Inflammatory macrophage treated with lipopolysaccharide for 4 hours (primary cell): ENCODE results near the gene TTLL11.

Experiments used
- DNase-seq: peaks from one replicate; pipeline ENCODE4 v3.0.0-alpha.2; 2020

Gene TTLL11

DNA sequence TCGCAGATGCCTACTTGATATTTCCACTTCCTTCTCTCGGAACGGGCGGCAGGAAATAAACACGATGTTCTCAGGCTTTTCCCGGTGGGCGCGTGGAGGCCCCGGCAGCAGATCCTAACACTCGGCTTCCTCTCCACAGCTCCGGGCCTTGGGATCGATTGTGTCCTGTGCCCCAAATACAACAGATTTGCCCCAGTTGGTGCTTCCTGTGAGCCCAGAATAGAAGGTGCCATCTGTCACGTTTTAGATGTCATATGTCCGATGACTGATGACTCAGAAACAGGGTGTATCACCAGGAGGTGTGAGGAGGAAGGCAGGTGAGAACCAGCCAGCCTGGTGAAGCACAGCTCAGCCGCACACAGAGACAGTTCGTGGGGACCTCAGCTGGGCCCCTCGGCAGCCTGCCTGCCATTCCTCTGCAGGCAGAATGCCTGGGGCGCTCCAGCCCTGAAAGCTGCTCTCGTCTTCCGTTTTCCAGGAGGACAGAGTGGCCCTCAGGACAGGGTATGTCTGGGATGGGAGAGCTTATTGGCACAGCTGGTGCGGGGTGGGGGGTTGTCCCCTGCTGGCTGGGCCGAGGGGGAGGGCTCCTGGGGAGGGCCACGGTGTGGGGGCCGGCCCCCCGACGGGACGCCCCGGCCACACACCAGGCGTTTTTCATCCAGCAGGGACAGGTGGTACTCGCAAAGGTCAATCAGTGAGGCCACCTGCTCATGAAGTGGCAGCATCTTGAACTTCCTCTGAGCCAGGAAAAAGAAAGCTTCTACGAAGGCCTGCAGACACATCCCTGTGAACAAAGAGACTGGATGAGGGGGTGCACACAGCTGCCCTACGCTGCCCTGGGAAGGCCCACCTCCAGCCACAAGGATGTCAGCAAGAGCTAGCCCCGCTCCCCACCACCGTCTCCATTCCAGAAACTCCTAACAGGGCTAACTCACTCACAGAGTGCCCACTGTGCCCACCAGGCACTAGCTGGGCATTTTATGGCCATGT lies 270.7 kb downstream of the TTLL11 start:
- no peak for DNase-seq

DNA sequence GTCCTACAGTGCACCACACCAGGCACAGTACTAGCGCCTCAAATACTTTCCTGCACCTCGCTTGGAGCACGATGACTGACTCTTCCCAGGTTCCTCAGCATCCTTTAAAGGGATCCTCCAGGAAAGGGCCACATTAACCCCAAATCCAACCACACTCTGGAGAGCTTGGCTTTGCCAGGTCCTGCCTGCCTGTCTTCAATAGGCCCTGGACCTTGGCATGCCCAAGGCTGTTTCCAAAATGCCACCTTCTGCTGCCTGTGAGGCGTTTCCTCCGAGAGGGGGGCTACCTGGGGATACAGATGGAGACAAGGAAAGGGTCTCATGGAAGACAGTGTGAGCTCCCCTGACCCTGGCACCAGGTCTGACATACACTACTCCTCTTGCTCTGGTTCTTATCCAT lies 271.8 kb downstream of the TTLL11 start:
- no peak for DNase-seq

DNA sequence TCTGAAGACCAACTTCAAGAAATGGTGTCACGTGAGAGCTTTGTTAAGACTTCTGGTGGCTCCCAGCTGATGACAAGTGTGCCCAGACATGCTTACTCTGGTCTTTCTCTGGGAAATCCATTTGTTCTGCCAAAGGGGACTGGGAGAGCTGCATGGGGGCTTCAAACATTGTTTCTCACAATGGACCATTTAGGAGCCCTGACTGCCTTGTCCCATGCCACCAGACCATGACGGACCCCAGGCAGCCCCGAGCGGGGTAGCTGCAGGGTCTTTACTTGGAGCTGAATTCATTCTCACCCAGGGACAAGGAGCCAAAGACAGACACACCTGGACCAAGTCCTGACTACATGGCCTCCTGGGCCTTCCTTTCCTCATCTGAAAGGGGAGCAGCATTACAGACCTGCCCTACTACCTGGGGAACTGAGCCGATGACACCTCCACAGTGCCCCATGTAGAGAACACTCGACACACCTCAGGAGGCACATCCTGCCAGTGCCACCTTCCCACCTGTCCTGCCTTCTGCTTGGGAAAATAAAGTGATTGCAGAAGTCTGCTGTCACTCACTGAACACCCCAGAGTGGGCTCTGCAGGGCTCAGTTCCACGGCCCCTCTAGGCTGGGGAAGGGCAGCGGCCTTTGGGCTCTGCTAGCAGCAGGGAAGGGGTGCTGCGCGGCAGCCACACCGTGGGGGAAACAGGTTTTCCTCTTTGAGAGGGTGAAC lies 272.7 kb downstream of the TTLL11 start:
- no peak for DNase-seq

DNA sequence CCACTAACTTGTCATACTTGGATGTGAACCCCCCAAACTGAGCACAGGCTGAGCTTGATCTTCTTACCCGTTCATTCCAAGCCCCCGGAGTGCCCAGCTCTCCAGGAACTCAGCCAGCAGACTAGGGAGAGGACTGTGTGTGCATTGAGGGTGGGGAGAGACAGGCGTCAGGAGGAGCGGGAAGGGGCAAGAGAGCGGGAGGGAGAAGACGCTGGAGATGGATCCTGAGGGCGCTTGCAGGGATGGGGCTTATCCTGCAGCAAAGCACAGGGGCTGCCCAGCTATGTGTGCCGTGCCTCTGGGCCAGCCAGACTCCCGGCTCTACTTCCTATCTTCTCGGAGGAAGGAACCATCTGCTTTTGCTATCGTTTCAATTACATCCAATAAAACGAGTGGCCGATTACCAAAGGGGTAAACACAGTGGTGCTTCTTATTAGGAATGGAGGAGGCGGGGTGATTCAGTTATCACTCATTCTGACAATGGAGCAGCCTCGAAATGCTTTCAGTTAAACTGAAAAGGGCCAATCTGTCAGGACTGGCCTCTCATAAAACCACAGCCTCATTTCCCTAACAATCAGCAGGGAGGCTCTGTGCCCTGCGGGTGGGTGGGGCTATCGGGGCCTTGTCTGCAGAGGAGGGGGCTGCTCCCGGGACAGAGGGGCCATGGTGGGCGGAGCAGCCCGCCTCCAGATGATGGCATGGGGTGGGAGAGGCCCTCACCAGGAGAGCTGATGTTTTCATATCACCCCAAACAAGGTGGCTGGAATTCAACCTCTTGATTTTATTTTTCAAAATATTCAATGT lies 273.5 kb downstream of the TTLL11 start:
- peak; percentile 18 for DNase-seq

DNA sequence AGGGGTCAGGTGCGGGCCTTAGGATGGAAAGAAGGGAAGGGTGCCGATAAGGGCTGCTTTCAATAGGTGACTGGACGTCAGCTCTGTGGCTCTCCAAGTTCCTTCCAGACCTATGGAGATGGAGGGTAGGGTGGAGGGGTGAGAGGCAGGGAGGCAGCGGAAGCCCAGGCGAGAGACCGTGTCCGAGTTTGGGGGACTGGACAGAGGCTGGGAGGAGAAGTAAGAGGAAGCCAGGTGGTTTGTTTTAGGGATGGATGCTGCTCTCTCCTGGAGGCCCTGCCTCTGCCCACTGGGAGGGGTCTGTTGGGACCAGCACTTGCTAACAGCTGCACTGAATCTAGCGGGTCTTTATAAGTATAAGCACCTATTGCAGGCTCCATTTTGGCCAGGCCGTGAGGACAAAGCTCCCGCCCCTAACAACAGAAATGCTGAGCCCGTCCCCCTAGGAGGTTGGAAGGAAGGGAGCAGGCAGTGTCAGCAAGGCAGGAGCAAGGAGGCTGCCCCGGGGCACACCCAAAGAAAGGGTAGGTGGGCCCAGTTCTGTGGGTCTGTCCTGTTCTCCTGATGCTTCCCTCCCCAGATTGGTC lies 274.2 kb downstream of the TTLL11 start:
- no peak for DNase-seq

DNA sequence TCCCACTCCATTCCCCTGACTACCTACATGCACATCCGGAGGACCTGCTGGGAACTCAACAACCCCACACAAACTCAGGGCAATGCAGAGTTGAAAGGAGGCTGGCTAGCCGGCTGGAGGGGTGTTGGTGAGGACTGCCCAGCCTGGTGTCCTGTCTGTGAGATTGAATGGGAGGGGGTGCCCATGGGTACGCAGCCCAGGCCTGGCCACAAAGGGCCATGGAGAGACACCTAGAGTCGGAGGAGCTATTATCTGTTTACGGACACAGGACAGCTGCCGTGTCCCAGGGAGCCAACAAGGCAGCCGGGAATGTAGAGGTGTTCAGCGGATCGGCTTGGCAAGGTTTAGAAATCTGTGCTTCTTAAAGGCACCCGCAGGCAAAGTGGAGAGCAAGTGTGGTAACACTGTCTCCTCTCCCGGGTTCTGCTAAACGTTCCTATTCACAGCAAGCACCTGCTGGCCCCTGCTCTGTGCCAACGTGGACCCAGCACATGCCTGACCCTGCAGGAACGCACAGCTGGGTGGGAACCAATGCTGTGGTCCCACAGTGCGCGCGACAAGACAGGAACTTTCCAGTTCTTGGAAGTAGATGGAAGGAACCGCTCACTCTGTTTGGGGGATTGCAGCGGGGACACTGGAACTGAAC lies 275.0 kb downstream of the TTLL11 start:
- DNase-seq, result no peak

DNA sequence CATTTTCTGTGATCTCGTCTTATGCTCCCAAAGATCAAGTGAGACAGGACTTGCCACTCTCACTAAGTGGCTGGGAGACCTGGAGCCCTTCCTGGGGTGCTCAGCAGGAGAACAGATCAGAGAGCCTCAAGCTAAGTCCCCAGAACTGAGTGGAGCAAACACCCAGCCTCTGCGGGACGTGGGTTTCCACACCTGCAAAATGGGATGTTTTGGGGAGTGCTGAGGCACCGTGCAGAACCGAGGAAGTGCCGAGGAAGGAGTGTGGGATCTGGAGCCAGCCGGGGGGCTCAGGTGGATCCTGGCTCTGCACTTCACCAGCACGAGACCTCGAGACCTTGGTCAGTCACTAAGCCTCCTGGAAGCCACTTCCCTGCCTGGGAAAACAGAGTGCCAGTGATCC lies 275.6 kb downstream of the TTLL11 start:
- no peak for DNase-seq

DNA sequence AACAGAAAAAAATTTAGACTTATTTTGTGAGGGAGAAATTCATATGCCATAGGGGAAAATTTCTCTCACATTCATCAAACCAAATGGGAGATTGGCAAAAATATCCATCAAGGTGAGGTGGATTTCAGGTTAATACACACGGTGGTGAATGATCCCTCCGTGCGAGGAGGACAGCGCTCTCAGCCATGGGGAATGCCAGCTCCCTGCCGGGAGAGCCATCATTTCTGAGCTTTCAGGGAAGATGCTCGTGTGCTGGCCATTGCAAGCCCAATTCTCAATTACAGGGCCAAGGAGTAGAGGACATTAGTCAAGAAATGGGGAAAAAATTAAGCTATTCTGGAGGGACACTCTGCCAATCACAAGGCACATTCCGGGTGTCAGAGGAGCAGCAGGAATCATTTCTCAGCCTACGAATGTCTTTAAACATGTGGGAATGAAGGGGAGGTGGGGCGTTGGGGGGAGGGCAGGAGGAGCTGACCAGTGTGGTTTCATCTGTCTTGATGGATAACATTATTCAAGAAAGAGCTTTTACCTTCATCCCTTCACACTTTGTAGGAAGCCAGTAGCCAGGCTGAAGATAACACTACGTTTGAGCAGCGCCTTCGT lies 276.2 kb downstream of the TTLL11 start:
- no peak for DNase-seq

DNA sequence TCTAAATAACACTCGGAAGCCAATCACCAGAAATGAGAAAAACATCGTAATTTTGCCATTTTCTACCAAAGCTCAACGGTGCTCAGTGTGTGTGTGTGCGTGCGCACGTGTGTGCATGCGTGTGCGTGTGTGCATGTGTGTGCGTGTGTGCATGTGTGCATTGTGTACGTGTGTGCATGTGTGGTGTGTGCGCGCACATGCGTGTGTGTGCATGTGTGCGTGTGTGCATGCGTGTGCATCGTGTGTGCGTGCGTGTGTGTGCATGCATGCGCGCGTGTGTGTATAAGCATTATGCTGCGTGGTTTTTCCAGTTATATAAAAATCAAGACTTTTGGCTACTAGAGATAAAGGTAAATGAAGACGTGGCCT lies 276.7 kb downstream of the TTLL11 start:
- no peak for DNase-seq

DNA sequence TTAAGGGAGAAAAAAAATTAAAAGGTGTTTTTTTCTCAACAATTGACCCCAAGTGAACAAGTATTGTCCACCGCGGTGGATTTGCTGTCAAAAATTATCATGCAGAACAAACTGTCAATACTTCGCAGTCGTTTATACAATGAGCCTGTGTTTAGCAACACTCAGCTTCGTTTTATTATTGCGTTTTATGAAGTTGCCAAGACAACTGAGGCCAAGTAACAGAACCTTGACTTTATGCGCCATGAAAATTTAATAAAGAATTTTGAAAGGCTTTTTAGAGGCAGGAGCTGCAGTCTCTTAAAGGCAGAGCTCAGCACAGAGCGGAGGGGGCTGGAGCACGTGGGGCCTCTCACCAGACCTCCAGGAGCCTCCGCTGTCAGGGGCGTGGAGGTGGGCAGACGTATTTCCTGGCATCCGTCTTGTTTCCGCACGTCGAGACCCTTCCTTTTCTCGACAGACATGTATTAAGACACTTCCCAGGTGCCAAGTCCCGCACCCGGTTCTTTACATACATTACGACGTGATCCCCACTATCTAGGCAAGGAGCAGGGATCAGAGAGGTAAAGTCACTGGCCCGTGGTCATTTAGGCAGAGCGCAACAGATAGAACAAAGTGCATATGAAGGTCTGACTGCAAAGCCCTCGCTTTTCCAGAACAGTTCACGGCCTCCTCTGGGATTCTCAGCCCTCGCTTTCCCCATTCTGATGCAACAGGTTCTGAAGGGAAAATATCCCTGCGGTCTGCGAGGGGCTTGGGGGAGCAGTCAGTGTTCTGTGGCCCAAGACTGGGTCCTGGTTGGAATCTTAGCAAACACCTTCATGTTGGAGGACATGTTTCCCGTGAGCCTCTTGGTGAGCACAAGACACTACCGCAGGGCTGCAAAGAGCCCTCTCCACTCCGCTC lies 277.3 kb downstream of the TTLL11 start:
- DNase-seq, result no peak

DNA sequence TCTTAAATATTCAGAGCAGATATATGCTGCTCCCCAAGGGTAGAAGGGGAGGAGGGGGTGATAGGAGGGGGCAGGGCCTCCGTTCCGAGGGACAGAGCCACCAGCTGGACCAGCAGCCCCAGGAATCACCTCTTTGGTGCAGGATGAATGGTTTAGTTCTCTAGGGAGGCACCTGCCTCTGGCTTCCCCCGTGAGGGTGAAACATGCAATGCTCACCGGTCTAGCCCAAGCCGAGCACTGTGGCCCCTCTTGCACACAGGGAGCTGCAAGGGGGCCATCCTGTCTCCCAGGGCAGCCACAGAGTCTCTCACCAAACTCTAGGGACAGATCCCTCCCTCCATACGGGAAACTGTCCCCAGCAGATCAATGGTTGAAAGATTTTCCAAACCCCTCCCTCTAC lies 278.0 kb downstream of the TTLL11 start:
- no peak for DNase-seq

DNA sequence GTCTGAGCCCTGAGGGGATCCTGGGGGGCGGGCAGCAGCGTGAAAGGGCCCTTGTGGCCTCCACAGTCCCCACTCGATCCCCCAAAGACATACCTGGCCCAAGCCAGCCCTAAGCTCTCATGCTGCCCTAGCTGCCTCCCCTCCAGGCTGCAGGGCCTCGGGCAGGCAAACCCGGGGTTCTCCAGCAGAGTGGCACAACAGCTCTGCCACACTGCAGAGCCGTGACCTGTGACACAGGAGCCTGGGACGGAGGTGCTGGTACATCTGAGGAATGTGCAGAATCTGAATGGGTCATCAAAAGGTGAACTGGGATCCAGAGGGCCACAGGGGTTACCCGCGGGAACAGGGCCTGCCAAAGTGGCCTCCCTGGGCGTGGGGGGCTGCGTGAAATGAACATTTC lies 278.5 kb downstream of the TTLL11 start:
- DNase-seq, result no peak

DNA sequence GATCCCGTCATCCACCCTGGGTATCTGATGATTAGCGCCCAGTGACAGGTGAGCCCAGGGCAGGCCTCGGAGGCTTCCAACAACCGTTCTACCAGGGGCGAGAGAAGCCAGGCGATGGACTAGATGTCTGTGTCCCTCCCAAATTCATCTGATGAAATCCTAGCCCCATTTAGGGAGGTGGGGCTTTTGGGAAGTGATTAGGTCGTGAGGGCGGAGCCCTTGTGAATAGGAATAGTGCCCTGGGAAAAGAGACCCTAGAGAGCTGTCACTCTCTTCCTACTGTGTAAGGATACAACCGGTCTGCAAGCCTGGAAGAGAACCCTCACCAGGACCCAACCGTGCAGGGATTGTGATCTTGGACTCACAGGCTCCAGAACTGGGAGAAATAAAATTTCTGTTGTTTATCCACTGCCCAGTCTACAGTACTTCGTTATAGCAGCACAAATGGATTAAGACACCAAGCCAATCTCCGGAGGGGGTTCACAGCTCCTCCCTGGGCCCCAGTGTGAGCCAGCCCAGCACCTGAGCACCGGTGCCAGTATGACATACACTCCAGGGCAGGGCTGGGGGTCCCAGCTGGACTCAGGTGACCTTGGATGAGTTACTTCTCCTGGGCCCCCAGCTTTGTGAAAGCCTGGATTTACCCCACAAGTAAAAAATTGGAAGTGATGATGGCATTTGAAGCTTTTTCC lies 279.4 kb downstream of the TTLL11 start:
- no peak for DNase-seq

DNA sequence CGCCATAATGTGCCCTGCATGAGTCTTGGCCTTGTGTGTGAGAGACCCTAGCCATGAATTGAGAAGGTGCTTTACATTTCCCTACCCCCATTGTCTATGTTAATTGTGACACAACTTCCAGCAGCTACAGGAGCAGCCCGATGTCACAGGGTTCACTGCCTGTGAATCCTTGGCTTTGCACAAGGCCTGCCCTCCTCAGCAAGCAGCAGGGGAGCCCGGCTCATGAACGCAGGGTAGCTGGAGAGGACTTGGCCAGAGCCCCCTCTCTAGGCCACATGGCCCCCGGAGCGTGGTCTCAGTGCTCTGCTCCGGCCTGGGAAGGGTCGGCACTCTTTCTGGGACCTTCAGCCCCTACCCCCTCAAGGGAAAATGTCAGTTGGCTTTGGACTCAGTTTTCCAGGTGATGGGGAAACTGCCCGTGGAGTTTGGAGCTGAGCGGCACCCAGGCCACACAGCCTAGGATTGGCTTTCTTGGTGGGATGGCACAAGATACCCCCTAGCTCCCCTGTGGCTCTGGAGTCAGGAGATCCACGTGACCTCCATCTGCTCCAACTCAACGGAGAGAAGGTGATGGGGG lies 280.9 kb downstream of the TTLL11 start:
- no peak for DNase-seq

DNA sequence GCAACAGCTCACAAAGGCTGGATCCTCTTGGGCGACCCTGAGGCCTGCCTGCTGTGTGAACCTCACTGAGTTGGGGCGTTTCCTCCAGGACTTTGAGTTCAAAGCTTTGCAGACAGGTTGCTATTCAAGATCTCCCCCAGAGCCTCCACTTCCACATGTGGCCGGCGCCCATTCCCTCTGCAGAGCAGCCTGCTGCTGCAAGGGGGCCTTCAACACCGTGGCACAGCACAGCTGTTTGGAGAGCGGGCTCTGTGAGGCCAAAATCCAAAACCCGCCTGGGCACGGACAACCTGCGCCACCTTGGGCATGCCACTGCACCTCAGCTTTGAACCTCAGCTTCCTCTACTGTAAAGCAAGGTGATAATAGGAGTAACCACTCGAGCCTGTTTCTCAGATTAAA lies 281.4 kb downstream of the TTLL11 start:
- no peak for DNase-seq

DNA sequence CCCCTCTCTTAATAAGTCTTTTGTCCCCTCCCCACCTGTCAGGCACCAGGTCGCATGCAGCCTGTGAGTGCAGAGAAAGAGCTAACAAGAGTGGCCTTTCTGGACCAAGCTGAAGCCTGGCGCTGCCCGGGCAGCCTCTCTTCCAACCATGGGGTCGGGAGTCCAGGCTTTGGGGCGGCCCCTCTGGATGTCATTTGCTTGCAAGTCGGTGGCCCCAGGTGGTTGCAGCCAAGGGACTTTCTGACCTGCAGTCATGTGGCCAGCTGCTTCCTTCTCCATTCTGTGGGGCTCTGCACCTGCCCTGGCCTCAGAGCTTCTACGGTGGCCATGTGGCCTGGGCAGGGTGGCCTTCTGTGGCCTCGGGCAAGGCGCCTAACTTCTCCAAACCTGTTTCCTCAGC lies 282.0 kb downstream of the TTLL11 start:
- DNase-seq, result no peak

DNA sequence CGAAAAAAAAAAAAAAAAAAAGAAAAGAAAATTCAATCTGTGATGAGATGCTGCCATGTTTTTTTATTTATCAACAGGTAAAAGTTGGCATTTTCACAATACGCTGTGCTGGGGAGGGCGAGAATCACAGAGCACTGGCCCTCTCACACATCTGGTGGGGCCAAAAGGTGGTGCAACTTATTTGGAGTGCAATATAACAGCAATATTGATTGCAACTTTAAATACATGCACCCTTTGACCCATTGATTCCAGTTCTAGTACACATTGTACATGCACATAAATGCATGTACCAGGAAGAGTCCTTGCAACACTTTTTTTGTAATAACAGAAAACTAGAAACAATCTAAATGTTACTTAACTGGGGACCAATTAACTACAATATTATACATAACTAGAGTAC lies 282.6 kb downstream of the TTLL11 start:
- DNase-seq, result no peak

DNA sequence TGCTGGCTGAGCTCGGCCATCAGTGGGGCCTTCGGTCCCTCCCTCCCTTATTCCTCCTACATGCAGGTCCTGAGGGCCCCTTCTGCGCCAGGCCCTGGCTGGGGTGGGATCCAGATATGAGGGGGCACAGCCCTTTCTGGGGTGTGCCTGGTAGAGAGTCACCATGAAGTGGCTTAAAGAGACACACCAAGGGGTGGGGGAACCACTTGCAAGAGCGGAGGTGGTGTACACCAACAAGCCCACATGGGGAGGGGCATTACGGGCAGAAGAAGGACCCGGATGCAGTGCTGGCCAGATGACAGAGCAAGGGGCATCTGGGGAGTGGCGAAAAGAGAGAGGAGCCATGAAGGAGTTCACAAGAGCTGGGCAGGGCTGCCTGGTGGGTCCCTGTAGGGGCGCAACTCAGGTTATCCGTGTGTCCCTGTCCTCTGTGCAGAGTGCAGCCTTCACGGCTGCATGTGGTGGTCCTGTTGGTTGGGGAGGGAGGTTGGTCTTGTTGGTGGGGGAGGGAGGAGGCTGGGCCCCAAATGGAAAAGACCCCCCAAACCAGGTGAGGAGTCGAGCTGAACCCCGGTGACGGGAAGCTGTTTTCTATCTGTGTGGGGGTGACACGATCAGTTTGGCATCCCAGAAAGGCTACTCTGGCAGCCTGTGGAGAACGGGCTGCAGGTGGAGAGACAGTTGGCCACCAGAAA lies 283.6 kb downstream of the TTLL11 start:
- DNase-seq, result no peak

DNA sequence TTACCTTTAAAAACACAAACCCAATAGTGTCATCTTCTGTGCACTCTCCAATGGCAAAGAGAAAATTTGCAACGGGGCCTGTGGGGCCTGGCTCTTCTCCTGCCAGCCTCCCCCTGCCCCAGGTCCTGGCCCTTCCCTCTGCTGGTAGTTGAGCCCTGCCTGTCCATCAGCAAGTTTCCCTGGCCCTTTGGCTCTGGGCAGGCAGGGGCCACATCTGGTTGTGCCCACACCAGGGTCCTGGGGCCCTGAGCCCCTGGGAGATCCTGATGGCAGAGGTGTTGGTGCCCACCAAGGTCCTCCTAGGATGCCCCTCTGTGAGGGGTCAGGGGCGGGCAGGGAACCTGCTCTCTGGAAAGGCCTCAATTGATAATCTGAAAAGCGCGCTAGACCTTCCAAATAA lies 284.3 kb downstream of the TTLL11 start:
- no peak for DNase-seq
